BLaER1 treated with 17β-estradiol and CSF1 and Interleukin-3, amounts not matched to agents 10 nM and 100 nM (cell line): ENCODE data around the gene GYG2.
"Not testable (repeated sequence)": the region's sequence is repeated elsewhere in the genome, so short reads cannot be mapped to it uniquely, and the experiment has no call there.

Experiments
- H3K27ac ChIP-seq, 11 experiments: shearing (Covaris generic); formaldehyde crosslinking; 2 replicates each; pipeline ENCODE4 v1.8.1; 2022
- H3K27me3 ChIP-seq, 11 experiments: shearing (Covaris generic); formaldehyde crosslinking; 2 replicates each; pipeline ENCODE4 v1.8.1; 2022
- H3K36me3 ChIP-seq, 11 experiments: shearing (Covaris generic); formaldehyde crosslinking; 2 replicates each; pipeline ENCODE4 v1.8.1; 2022
- H3K4me1 ChIP-seq, 10 experiments: shearing (Covaris generic); formaldehyde crosslinking; 2 replicates each; pipeline ENCODE4 v1.8.1; 2022
- H3K4me2 ChIP-seq, 11 experiments: shearing (Covaris generic); formaldehyde crosslinking; 2 replicates each; pipeline ENCODE4 v1.8.1; 2022
- H3K4me3 ChIP-seq, 10 experiments: shearing (Covaris generic); formaldehyde crosslinking; 2 replicates each; pipeline ENCODE4 v1.8.1; 2022
- H3K9ac ChIP-seq, 11 experiments: shearing (Covaris generic); formaldehyde crosslinking; 2 replicates each; pipeline ENCODE4 v1.8.1; 2022
- H3K9me3 ChIP-seq, 11 experiments: shearing (Covaris generic); formaldehyde crosslinking; replicated peaks in 1 of 11; 2 replicates each; pipeline ENCODE4 v1.8.1; 2022
- H4K20me1 ChIP-seq, 11 experiments: shearing (Covaris generic); formaldehyde crosslinking; 2 replicates each; pipeline ENCODE4 v1.8.1; 2022
- Cebpa-rat ChIP-seq, 11 experiments: shearing (Covaris generic); IDR thresholded peaks; 2 replicates each; pipeline ENCODE4 v1.8.1; 2022

GYG2 gene

DNA sequence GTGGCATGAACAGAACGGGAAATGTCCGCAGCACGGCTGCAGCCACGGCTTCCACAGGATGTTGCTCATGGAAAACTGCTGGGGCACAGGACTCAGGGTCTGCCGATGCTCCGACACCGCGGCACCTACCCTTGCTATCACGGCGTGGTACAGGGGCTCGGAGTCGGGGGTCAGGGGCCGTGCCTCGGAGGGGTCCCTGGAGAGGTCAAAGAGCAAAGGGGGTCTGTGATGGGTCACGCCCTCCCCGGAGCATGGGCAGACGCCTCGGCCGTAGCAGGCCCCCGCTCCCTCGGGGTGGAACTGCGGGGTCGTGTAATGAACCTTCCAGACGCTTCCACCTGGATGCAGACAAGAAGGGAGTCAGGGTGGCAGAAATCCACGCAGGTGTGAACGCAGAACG lies 78.6 kb downstream of the GYG2 start:
- Histone ChIP-seq H3K9me3 (peaks cover 24 to 44% (median 35%) of the 10 kb centered on the region in 11 experiments), H4K20me1 (no peaks in the 10 kb centered on the region), H3K27ac (no peak overlapping the region), H3K4me1 (peaks cover 0 to 2% (median 0%) of the 10 kb centered on the region in 10 experiments; a peak in 2 of 20 replicates), H3K4me2 (no peak overlapping the region), H3K27me3 (no peaks in the 10 kb centered on the region), H3K36me3 (peaks cover 31 to 76% (median 59%) of the 10 kb centered on the region in 11 experiments), H3K9ac (no peak overlapping the region), H3K4me3 (no peak overlapping the region)
- TF ChIP-seq Cebpa-rat (IDR thresholded peaks at IDR 0.05): no peak

DNA sequence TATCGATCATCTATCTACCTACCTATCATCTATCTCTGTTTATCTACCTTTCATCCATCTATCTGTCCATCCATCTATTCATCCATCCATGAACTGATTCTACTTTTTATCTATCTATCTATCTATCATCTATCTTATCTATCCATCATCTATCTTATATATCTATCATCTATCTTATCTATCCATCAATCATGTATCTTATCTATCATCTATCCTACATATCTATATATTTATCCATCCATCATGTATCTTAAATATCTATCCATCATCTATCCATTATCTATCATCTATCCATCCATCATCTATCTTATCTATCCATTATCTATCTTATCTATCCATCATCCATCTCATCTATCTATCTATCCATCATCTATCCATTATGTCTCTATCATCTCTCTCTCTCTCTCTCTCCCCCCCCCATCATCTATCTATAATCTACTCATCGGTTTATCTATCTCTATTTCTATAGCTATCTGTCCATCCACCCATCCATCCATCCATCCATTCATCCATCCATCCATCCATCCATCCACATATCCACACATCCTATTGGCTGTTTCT lies 79.5 kb downstream of the GYG2 start:
- H3K27me3 ChIP-seq: no peaks in the 10 kb centered on the region

DNA sequence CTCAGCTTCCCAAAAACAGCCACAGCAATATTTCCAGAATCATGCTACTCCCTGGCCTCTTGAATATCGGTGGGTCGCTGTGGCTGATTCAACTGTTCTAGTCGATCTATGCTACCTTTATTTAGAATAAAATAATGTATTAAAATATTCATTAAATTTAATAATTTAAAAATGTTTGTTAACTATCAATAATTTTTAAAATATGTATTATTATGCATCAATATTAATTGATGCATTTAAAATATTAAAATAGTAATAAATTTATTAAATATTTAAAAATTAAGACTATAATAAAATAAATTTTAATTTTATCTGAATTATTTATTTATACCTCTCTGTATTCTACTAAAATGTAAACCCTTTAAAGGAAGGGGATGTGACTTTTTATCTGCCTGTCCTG lies 81.4 kb downstream of the GYG2 start:
- Histone ChIP-seq H3K9me3 (peaks cover 2 to 18% (median 11%) of the 10 kb centered on the region in 11 experiments; a peak in 20 of 22 replicates), H3K4me1 (no peaks in the 10 kb centered on the region), H3K4me3 (no peak overlapping the region), H4K20me1 (no peaks in the 10 kb centered on the region), H3K36me3 (peaks cover 44 to 86% (median 64%) of the 10 kb centered on the region in 11 experiments), H3K27ac (no peak overlapping the region), H3K4me2 (no peak overlapping the region), H3K9ac (no peak overlapping the region), H3K27me3 (no peaks in the 10 kb centered on the region)
- no peak for TF ChIP-seq Cebpa-rat (IDR thresholded peaks at IDR 0.05)

More for the DNA sequence above, 79.5 kb downstream of the GYG2 start:
- H3K9me3 ChIP-seq: peaks cover 21 to 37% (median 30%) of the 10 kb centered on the region in 11 experiments
- H3K4me3 ChIP-seq: no peak overlapping the region
- no peak overlapping the region for H3K4me2 ChIP-seq
- H3K9ac ChIP-seq: no peak overlapping the region
- TF ChIP-seq Cebpa-rat (IDR thresholded peaks at IDR 0.05): no peak
- H4K20me1 ChIP-seq: no peaks in the 10 kb centered on the region
- no peaks in the 10 kb centered on the region for H3K4me1 ChIP-seq
- peaks cover 35 to 85% (median 59%) of the 10 kb centered on the region in 11 experiments for H3K36me3 ChIP-seq
- no peak overlapping the region for H3K27ac ChIP-seq

DNA sequence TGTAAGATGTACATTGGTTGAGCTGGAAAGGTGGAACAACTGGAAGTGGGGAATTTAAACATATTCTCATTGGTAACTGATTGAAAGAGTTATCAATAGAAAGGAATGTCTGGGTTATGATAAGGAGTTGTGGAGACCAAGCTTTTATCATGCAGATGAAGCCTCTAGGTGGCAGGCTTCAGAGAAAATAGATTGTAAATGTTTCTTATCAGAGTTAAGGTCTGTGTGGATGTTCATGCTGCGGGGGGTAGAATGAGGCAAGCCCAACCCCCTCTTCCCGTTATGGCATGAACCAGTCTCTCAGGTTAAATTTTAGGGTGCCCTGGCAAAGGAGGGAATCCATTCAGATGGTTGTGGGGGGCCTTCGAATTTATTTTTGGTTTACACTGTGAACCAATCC lies 84.4 kb downstream of the GYG2 start:
- Histone ChIP-seq H3K36me3 (peaks cover 52 to 87% (median 67%) of the 10 kb centered on the region in 11 experiments), H3K27ac (no peak overlapping the region), H3K27me3 (no peaks in the 10 kb centered on the region), H4K20me1 (no peaks in the 10 kb centered on the region), H3K4me3 (no peak overlapping the region), H3K4me2 (no peak overlapping the region), H3K9me3 (peaks cover 17 to 25% (median 23%) of the 10 kb centered on the region in 11 experiments), H3K4me1 (no peaks in the 10 kb centered on the region), H3K9ac (no peak overlapping the region)
- no peak for TF ChIP-seq Cebpa-rat (IDR thresholded peaks at IDR 0.05)

DNA sequence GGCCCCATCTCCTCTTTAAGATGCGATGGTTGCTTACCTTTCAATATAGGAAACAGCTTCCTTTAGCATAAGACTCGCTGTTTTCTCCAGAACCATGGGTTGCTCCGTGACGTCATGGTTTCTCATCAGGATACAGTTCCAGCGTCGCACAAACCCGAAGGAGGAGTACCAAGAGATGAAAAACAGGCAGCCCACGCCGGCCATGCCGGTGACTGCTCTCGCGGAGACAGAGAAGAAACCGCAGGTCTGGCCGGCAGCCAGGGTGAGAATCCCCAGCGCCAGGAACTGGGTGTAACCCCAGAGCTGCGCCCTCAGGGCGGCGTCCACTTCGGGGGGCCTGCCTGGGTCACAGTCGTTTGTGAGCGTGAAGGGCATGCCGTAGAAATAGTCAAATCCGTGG lies 89.0 kb downstream of the GYG2 start:
- H4K20me1 ChIP-seq: no peaks in the 10 kb centered on the region
- H3K4me2 ChIP-seq: no peak overlapping the region
- peaks cover 78 to 100% (median 90%) of the 10 kb centered on the region in 11 experiments for H3K36me3 ChIP-seq
- H3K9me3 ChIP-seq: peaks cover 19 to 31% (median 25%) of the 10 kb centered on the region in 11 experiments
- no peak overlapping the region for H3K9ac ChIP-seq
- no peak overlapping the region for H3K4me3 ChIP-seq
- H3K4me1 ChIP-seq: peaks cover 0 to 11% (median 3%) of the 10 kb centered on the region in 10 experiments; a peak in 7 of 20 replicates
- no peaks in the 10 kb centered on the region for H3K27me3 ChIP-seq
- H3K27ac ChIP-seq: no peak overlapping the region
- TF ChIP-seq Cebpa-rat (IDR thresholded peaks at IDR 0.05): no peak

DNA sequence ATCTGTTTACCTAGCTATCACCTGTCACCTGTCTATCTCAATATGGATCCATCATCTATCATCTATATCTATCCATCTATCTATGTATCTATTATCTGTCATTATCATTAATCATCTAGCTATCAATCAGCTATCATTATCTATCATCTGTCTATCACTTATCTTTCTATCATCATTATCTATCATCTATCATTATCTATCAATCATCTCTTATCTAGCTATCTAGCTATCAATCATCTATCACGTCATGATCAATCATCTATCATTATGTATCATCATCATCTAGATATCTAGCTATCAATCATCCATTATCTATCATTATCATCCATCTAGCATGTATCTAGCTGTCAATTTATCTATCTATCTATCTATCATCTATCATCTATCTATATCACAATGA lies 92.5 kb downstream of the GYG2 start:
- Histone ChIP-seq H3K4me2 (no peak overlapping the region), H3K4me3 (no peak overlapping the region), H3K4me1 (peaks cover 6 to 21% (median 11%) of the 10 kb centered on the region in 10 experiments; a peak in 18 of 20 replicates), H3K36me3 (peaks cover 59 to 91% (median 75%) of the 10 kb centered on the region in 11 experiments), H3K9me3 (peaks cover 17 to 27% (median 21%) of the 10 kb centered on the region in 11 experiments), H3K9ac (no peak overlapping the region), H3K27me3 (no peaks in the 10 kb centered on the region), H4K20me1 (no peaks in the 10 kb centered on the region), H3K27ac (no peak overlapping the region)
- no peak for TF ChIP-seq Cebpa-rat (IDR thresholded peaks at IDR 0.05)

DNA sequence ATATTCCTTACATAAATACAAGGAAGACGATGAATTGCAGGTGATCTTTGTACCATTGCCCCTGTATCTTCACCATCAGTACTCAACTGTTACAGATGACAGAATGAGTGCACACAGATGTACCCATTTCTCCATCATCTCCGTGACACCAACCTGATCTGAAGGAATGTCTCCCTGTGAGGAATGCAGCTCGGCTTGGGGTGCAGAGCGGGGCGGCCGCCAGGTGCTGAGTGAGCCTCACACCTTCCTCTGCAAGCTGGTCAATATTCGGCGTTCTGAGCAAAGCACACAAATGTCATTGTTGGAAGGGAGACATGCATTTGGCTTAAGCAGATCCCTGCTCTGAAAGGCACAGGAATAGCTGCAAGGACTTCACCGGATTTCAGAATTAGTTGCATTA lies 93.0 kb downstream of the GYG2 start:
- Histone ChIP-seq H3K36me3 (peaks cover 54 to 85% (median 69%) of the 10 kb centered on the region in 11 experiments), H4K20me1 (no peaks in the 10 kb centered on the region), H3K4me1 (peaks cover 10 to 26% (median 13%) of the 10 kb centered on the region in 10 experiments; a peak in 18 of 20 replicates), H3K27ac (no peak overlapping the region), H3K4me2 (peak overlapping the region in 4 of 11 experiments; percentile 26 to 61 (median 52); a peak in 4 of 22 replicates), H3K9ac (no peak overlapping the region), H3K9me3 (peaks cover 11 to 21% (median 15%) of the 10 kb centered on the region in 11 experiments; a peak in 20 of 22 replicates), H3K4me3 (no peak overlapping the region), H3K27me3 (no peaks in the 10 kb centered on the region)
- TF ChIP-seq Cebpa-rat (IDR thresholded peaks at IDR 0.05): no peak

DNA sequence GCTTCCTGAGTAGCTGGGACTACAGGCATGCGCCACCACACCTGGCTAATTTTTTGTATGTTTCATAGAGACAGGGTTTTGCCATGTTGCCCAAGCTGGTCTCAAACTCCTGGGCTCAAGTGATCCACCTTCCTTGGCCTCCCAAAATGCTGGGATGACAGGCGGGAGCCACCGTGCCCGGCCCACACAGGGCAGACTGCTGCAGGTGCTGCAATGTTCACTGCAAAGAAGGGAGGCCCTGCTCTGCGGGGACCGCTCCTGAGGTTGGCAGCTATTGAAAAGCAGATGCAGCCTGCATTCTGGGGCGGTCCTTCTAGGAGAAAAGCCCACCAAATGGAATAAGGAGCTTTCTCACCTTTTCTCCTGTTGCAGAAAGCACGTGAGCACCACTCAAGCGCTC lies 95.4 kb downstream of the GYG2 start:
- Histone ChIP-seq H3K4me3 (no peak overlapping the region), H3K27ac (no peak overlapping the region), H3K9me3 (no peaks in the 10 kb centered on the region), H3K9ac (no peak overlapping the region), H3K4me2 (no peak overlapping the region), H3K36me3 (peaks cover 32 to 61% (median 47%) of the 10 kb centered on the region in 11 experiments), H4K20me1 (no peaks in the 10 kb centered on the region), H3K4me1 (peaks cover 18 to 39% (median 21%) of the 10 kb centered on the region in 10 experiments; a peak in 19 of 20 replicates), H3K27me3 (no peaks in the 10 kb centered on the region)
- no peak for TF ChIP-seq Cebpa-rat (IDR thresholded peaks at IDR 0.05)

DNA sequence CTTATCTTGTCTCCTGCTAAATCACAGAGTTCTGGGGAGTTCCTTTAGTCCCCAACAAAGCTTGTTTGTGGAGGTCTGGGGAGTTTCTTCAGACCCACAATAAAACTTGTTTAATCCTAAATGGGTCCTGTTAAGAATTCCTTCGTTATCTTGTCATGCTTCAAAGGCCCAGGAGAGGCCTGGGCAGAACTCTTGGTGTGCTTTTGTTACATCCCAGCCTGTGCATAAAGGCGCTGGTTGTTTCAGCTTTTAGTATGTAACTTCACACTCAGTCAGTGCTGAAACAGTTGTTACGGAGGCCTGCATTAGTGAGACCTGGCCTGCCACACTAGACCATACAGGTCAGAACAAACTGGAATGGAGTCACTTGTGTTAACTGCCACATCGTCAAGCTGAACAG lies 97.5 kb downstream of the GYG2 start:
- H3K9ac ChIP-seq, H3K27ac ChIP-seq, H3K27me3 ChIP-seq, H3K4me3 ChIP-seq, H4K20me1 ChIP-seq: not testable (repeated sequence)
- H3K36me3 ChIP-seq: peaks cover 20 to 47% (median 30%) of the 10 kb centered on the region in 11 experiments
- H3K4me2 ChIP-seq: peak overlapping the region in 7 of 11 experiments; percentile 1 to 37 (median 10); a peak in 8 of 22 replicates
- peaks cover 24 to 52% (median 34%) of the 10 kb centered on the region in 10 experiments for H3K4me1 ChIP-seq
- H3K9me3 ChIP-seq: peaks cover 9 to 15% (median 12%) of the 10 kb centered on the region in 11 experiments
